C4-2B (cell line): Measurements from ENCODE around the gene NFATC2.

Experiments used
- H3K27ac ChIP-seq: fragments of 450-650 bp; 2 replicates; pipeline ENCODE4 v1.5.1; 2017
- ZFX ChIP-seq: fragments of 450-650 bp; IDR thresholded peaks from 2 replicates; pipeline ENCODE4 v1.6.1; 2017
- TF ChIP-seq, protein P1 (sequence below): fragments of 450-650 bp; conservative IDR thresholded peaks from 2 replicates; pipeline ENCODE4 v1.5.1; 2017; ENCODE audit warnings: mild to moderate bottlenecking

Gene NFATC2

DNA sequence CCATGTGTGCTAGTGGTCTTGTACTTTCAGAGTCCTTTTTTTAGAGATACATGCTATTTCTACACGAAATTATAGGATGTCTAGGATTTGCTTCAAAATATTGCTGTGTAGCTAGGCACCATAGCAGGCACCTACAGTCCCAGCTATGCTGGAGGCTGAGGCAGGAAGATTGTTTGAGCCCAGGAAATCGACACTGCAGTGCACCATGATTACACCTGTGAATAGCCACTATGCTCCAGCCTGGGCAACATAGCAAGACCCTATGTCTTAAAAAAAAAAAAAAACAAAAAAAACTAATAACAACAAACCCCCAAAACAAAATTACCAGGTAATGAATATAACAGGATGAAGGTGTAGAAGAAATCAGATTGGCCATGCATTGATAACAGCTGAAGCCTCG is 121.7 kb downstream of the NFATC2 start:
- TF ChIP-seq, protein P1, sequence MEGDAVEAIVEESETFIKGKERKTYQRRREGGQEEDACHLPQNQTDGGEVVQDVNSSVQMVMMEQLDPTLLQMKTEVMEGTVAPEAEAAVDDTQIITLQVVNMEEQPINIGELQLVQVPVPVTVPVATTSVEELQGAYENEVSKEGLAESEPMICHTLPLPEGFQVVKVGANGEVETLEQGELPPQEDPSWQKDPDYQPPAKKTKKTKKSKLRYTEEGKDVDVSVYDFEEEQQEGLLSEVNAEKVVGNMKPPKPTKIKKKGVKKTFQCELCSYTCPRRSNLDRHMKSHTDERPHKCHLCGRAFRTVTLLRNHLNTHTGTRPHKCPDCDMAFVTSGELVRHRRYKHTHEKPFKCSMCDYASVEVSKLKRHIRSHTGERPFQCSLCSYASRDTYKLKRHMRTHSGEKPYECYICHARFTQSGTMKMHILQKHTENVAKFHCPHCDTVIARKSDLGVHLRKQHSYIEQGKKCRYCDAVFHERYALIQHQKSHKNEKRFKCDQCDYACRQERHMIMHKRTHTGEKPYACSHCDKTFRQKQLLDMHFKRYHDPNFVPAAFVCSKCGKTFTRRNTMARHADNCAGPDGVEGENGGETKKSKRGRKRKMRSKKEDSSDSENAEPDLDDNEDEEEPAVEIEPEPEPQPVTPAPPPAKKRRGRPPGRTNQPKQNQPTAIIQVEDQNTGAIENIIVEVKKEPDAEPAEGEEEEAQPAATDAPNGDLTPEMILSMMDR = no peak
- no peak for TF ChIP-seq ZFX
- no peak overlapping the region for H3K27ac ChIP-seq

DNA sequence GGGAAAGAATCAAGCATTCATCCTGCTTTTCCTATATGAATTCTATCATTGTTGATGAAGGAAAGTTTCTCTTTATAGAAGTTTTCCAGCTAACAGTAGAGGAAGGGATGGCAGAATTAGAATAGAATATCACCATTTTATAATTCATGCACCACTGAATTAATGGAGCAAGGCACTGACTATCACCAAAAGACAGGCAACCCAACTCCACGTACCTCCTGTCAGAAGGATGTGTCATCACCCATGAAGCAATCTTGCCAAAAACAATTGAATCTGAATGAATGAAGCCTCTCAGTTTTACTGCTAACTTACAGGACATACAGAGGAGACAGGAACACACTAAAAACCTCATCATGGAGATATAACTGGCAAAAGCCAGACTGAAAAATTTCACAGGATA is 122.4 kb downstream of the NFATC2 start:
- TF ChIP-seq, protein P1 = no peak
- no peak for TF ChIP-seq ZFX
- H3K27ac ChIP-seq = no peak overlapping the region

DNA sequence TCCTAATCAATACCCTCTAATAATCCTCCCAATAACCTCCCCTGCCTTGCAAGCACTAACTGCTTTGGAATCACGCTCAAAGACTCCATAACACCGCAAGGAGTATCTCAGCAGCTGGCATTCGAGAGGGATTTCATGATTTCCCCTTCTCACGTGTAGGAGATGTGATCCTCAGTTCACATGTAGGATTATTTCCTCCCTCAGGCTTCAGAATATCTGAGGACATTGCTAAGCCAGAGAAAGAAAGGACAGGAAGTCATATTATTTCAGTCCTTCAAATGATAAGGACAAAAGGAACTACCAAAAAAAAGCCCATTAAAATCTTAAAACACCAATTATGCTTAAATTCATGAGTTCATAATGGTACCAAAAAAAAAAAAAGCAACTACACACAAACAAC is 122.9 kb downstream of the NFATC2 start:
- H3K27ac ChIP-seq = no peak overlapping the region
- TF ChIP-seq ZFX = no peak
- TF ChIP-seq, protein P1 = no peak

DNA sequence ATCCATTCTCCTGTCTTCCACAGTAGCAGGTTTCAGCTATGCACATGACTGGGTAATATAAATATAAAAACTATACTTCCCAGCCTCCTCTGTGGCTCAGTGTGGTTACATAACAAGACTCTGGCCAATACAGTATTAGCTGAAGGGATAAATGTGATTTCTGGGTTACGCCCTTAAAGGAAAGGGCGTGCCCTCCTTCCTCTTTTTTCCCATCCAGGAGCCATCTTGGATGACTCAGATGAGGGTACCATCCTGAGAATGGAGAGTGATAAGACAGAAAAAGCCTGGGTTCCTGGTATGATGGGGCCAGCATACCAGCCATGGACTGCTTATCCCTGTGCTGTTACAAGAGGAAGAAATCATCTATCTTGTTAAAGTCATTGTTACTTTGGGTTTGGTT is 123.3 kb downstream of the NFATC2 start:
- no peak overlapping the region for H3K27ac ChIP-seq
- no peak for TF ChIP-seq ZFX
- TF ChIP-seq, protein P1 = no peak

DNA sequence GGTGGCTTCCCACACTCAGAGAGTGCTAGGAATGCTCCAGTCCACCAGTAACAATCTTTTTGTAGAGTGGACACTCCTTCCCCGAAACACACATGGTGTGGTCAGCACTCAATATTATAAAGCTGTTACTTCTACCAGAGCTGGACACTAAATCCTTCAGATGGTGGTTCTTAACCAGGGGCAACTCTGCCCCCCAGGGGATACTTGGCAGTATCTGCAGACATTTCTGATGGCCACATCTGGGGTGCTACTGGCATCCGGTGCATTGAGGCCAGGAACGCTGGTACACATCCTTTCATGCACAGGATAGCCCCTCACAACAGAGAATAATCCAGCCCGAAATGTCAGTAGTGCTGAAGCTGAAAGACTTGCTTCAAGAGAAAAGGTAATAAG is 124.4 kb downstream of the NFATC2 start:
- H3K27ac ChIP-seq = no peak overlapping the region
- TF ChIP-seq, protein P1 = no peak
- no peak for TF ChIP-seq ZFX

DNA sequence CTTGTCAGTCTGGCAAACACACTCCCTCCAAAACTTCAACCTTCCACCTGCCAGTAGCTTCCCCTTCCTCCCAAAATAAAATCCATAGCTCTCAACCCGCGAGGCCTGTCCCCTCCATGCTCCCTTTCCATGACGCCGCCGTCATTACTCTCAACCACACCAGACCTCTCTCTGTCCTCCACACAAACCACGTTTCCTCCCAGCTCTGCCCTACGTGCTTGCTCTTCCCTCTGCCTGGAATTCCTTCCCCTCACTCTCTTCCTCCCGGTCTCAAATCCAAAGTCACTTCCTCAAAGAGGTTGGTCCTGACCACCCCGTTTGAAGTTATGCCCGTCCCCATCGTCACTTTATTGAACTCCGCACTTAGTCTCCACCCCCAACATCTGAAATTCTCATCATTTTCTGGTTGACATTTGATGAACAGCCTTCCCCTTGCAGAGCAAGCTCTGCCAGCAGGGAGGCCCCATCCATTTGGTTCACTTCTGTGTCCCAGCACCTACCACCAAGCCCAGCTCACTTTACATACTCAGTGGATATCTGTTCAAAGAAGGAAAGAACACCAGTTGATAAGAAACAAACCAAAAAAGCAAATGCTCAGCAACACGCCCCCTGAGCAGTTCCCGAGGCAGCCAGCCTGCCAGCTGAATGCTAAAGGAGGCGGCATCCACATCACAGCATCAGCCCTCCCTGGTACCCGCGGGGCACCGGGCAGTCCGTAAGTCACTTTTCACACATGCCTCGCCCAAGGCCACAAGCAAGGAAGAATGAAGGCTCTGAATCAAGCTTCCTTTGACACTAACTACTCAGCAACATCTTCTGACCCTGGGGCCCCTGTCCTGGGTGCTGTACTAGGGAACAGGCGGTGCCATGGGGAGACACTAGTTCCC is 125.0 kb downstream of the NFATC2 start:
- no peak for TF ChIP-seq ZFX
- TF ChIP-seq, protein P1 = no peak

DNA sequence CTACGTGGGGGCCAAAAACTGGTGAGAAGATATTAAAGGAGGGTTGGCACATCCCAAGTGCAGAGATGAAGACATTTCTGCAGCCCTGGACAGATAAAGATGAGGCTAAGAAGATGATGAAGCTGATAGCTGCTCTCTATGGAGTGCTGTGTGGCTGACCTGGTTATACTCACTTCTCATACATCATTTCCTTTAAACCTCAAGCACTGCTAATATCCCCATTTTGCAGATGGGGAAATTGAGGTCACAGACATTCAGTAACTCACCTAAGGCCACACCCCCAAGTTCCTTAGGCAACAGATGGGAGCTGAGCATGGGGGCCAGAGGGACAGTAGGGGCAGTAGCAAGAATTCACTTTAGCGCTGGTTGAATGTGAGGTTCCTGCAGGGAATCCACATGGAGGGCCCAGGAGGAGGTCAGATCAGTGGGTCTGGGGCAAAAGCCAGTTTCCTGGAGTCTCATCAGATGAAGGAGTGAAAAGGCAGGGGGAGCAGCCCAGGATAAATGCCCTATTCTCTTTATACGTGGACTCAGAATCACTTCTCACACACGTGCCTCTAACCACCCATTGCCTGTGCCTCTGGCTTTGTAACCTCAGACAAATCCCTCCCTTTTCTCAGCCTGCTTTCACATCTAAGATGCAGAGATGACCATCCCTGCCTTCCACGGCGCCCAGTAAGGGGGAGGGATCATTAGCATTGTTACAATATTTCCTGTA is 125.8 kb downstream of the NFATC2 start:
- no peak overlapping the region for H3K27ac ChIP-seq
- TF ChIP-seq, protein P1 = no peak
- no peak for TF ChIP-seq ZFX

More for the DNA sequence above, 125.0 kb downstream of the NFATC2 start:
- no peak overlapping the region for H3K27ac ChIP-seq
